HG03571 (cell line): ENCODE data around the gene WASHC3.
"Not testable (repeated sequence)": the region's sequence is repeated elsewhere in the genome, so short reads cannot be mapped to it uniquely, and the experiment has no call there.

Experiments
- ATAC-seq: cut with Tn5 transposase; IDR thresholded peaks from one replicate; pipeline ENCODE4 v1.9.1; 2021; ENCODE audit not compliant: unreplicated experiment

Gene WASHC3

DNA sequence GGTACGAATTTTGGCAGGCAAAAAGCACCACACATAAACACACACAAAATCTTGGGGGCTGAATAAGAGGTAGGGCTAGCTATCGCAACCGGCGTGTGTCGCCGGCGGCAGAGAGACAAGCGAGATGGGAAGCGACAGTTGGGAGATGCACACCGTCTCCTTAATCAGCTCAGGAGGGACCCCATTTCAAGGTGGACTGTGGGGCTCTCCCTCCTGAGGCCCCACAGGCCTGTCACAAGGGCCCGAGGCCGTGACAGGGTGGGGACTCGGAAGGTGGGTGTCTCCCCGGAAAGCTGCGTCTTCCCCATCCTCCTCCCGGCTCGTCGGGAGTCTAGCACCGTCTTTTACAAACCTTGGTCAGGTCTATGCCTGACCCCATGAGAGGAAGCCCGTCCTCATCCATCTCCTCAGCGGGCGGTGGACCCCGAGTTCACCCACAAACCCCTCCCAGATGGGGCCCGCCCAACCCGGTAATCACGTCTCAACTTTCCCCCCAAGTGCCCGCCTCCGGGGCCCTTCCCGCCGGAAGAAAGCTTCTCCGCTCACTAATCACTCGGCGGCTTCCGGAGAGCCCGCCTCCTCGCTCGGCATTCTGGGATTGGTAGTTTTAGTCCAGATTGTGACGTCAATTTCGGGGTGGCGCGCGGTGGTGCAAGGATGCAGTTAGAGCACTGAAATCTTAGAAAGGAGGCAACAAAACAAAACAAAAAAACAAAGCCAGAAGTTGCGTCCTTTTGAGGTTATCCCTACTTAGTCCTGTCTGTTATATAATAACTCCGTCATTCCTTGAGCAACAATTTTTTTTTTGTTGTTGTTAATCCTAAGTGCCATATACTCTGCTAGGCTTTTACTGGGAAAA, at the start of gene WASHC3:
Gene WASHC3, minus strand, starts transcription at position 432 of the 859 bp plus-strand sequence. Its CDS starts 29 bp downstream, at position 403.
- peak; percentile 95 for ATAC-seq

GRCh38 chr12:102110782-102111181, 49.0 kb upstream of the WASHC3 start:
- no peak for ATAC-seq

- no peak for ATAC-seq
These were observed 46.2 kb upstream of the WASHC3 start for GRCh38 chr12:102107970-102108369.

GRCh38 chr12:102106905-102107304, 45.1 kb upstream of the WASHC3 start:
- no peak for ATAC-seq

- no peak for ATAC-seq
These were observed 35.1 kb upstream of the WASHC3 start for GRCh38 chr12:102096855-102097254.

GRCh38 chr12:102095677-102096263, 34.0 kb upstream of the WASHC3 start:
- ATAC-seq: peak; percentile 54

DNA sequence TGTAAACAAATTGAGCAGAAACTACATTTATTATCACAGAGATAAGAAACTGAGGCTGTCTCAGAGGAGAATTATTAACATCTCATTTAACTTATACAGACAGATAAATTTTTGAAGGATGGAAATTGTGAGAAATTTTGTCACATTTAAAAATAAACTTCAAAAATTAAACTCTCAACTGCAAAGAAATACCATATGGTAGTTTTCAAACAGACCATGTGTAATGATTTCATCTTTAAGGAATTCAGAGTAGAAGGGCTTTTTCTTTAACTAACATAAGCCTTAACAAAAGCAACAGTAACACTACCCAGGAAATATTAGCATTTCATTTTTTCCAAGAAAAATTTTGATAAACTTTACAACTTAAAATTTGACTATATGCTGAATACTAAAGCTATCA, 31.5 kb upstream of the WASHC3 start:
- no peak for ATAC-seq

DNA sequence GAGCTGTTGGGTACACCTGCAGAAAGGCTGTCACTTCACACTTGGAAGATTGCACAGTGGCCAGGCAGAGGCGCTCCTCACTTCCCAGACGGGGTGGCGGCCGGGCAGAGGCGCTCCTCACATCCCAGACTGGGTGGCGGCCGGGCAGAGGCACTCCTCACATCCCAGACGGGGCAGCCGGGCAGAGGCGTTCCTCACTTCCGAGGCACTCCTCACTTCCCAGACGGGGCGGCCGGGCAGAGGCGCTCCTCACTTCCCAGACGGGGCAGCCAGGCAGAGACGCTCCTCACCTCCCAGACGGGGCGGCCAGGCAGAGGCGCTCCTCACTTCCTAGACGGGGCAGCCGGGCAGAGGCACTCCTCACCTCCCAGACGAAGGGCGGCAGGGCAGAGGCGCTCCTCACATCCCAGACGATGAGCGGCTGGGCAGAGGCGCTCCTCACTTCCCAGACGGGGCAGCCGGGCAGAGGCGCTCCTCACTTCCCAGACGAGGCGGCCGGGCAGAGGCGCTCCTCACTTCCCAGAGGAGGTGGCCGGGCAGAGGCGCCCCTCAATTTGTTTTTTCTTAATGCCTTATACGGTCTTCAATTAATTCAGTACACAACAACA, 27.5 kb upstream of the WASHC3 start:
- ATAC-seq: not testable (repeated sequence)

DNA sequence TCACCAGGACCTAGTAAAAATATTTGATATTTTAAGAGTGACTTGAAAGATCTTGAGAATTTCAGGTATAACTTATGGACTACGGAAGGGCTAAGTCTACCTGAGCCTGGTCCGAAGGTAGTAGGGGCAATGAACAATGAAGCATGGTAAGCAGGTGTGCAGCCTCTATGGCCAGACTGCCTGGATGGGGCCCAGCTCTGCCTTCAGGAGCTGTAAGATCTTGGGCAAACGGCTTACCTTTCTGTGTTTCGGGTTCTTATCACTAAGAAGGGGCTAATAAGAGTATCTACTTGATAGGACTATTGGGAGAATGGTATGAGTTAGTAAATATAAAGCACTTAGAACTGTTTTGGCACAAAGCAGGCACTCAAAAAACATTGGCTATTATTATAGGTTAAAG, 19.1 kb upstream of the WASHC3 start:
- no peak for ATAC-seq

DNA sequence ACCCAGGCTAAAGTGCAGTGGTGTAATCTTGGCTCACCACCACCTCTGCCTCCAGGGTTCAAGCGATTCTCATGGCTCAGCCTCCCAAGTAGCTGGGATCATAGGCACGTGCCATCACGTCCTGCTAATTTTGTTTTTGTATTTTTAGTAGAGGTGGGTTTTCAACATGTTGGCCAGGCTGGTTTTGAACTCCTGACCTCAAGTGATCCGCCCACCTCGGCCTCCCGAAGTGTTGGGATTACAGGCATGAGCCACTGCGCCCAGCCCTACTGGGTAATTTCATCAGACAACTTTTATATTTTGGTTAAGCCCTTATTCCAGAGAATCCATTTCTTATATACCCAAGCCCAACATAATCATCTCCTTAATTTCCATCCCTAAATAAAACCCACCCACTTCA, 10.3 kb upstream of the WASHC3 start:
- ATAC-seq: not testable (repeated sequence)

GRCh38 chr12:102069707-102070106, 7.9 kb upstream of the WASHC3 start:
- no peak for ATAC-seq

- ATAC-seq: no peak
These were observed 5.9 kb upstream of the WASHC3 start for GRCh38 chr12:102067574-102068258.

GRCh38 chr12:102064476-102064875, 2.7 kb upstream of the WASHC3 start:
- no peak for ATAC-seq

DNA sequence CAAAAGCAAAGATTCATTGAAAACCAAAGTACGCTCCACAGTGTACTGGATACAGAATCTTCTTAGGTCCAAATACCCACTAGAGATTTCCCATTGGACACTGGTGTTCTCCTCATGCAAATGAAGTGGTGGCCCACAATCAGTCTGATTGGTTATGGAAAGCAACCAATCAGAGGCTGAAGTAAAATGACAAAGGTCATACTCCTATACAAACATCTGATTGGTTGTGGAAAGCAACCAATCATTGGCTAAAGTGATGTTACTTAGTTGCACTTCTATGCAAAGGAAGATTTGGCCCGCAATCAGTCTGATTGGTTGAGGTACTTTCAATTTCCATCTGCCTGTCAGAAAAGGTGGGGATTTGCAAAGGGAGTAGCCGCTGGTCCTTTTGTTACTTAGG, 1.3 kb upstream of the WASHC3 start:
- ATAC-seq: no peak

DNA sequence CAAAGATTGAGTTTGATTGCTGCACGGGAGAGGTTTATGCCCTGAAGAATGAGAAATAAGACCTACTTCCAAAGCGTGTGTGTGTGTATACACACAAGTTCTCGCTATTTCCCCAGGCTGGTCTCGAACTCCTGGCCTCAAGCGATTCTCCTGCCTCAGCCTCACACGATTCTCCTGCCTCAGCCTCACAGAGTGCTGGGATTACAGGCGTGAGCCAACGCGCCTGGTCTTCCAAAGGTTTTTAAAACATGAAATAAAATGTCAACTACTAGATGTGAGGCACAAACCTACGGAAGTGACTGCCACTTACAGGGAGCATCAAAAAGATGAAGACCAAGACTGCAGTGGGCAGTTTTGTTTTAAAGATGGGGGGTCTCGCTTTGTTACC, 622 bp upstream of the WASHC3 start:
- ATAC-seq: no peak

DNA sequence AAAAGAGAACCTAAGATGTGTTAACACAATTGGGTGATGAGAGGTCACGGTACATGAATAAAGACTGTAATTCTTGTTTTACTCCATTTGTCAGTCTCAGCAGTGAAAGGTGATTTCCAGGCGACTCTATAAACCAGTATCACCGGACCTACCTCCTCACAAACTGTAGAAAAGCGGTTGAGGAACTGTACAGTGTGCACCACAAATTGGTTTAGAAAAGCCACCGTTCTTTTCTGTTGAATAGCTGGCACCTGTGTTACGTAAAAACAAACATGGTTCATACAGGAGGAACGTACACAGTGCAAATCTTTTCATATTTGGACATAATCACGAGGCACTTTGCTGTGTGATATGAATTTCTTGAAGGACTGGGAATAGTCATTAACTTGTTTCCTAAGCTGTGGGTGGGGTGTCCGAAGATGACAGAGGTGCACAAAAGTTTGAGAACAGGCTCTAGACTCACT, 663 bp downstream of the WASHC3 start:
- peak; percentile 33 for ATAC-seq

GRCh38 chr12:102059343-102059742, 2.4 kb downstream of the WASHC3 start:
- ATAC-seq: no peak

DNA sequence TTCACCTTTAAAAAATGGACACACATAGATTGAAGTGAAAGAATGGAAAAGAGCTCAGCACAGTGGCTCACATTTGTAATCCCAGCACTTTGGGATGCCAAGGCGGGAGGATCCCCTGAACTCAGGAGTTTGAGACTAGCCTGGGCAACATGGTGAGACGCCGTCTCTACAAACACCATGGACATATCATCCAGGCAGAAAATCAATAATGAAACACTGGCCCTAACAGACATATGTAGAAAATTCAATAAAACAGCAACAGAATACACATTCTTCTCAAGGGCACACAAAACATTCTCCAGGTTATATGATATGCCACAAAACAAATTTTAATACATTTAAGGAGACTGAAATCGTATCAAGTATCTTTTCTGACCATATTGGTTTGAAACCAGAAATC, 7.4 kb downstream of the WASHC3 start:
- no peak for ATAC-seq

DNA sequence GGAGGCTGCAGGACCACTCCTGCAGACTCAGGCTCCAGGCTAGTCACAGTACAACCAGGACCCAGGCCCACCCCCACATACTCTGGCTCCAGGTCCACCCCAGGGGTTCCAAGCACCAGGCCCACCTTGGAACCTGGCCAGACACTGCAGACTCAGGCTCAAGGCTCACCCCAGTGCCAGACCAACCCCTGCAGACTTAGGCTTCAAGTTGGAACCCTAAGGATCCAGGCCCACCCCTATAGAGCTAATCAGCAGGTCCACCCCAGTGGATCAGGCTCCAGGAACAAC, 8.8 kb downstream of the WASHC3 start:
- ATAC-seq: no peak

DNA sequence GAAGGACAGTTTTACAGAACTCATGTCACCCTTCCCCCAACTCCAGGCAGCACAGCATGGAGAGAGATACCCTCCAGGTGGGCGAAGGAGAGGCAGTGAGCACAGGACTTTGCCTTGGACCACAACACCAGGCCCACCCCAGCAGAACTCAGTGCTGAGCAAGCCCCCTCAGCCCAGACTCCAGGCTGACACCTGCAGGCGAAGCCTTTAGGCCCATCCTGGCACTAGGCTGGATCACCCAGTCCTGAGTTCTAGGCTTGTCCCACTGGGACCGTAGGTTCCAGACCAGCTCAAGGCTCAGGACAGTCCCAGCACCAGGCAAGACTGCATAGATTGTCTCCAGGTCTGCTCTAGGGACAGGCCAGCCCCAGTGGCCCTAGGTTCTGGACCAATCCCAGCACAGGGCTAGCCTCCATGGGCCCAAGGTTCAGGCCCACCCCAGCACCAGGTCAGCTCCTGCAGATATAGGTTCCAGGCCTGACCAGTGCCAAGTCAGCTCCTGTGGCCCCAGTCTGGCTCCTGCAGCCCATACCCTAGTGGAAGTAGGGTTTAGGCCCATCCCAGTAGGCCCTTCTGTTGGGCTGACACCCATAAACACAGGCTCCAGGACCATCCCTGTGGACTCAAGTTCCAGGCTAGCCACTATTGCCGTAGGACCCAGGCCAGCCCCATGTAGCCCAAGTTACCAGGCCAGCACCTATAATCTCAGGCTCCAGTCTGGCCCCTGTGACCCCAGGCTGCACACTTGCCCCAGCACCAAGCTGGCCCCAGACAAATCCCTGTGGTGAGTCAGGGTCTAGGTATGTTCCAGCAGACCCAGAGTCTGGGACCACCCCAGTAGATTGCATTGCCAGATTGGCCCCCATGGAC, 9.4 kb downstream of the WASHC3 start:
- no peak for ATAC-seq
